Esophagus mucosa (tissue), 1 donor: ENCODE results near the gene BMP3. TPM values are rescaled to one million over a fixed set of nuclear protein-coding genes. Genes with fewer than 3 reads are reported as not detected.

ENCODE experiments used
- ATAC-seq: fragments of 200-7000 bp; cut with Tn5 transposase; one replicate; pipeline ENCODE4 v1.9.1; 2020
- total RNA-seq: library from RNA; stranded (reverse); gene quantifications from one replicate; pipeline ENCODE4 v1.2.4, GENCODE V29; 2023
- donor health status: DM: yes; HTN: yes; CAD: no.

Gene BMP3
- total RNA-seq, 1 donor from 2014 or later: 0.28 TPM

- no peak for ATAC-seq
Observed at GRCh38 chr4:81042578-81043365, 12.3 kb downstream of the BMP3 start.

- ATAC-seq: no peak
Observed at GRCh38 chr4:81049330-81049729, 18.8 kb downstream of the BMP3 start.

GRCh38 chr4:81049907-81050306 lies 19.4 kb downstream of the BMP3 start:
- no peak for ATAC-seq

- ATAC-seq: peak; percentile 33
Observed at GRCh38 chr4:81052119-81053068, 21.9 kb downstream of the BMP3 start.

GRCh38 chr4:81058621-81059020 lies 28.1 kb downstream of the BMP3 start:
- no peak for ATAC-seq

- no peak for ATAC-seq
Observed at GRCh38 chr4:81060587-81061343, 30.3 kb downstream of the BMP3 start.

- ATAC-seq: no peak
Observed at GRCh38 chr4:81061344-81061730, 30.8 kb downstream of the BMP3 start.

- ATAC-seq: no peak
Observed at GRCh38 chr4:81062001-81062400, 31.5 kb downstream of the BMP3 start.

- ATAC-seq: no peak
Observed at GRCh38 chr4:81065446-81065845, 34.9 kb downstream of the BMP3 start.

GRCh38 chr4:81069706-81070331 lies 39.3 kb downstream of the BMP3 start:
- peak; percentile 91 for ATAC-seq

- no peak for ATAC-seq
Observed at GRCh38 chr4:81071013-81071412, 40.5 kb downstream of the BMP3 start.

- ATAC-seq: no peak
Observed at GRCh38 chr4:81081156-81081555, 50.6 kb downstream of the BMP3 start.

GRCh38 chr4:81084029-81084428 lies 53.5 kb downstream of the BMP3 start:
- peak; percentile 77 for ATAC-seq

GRCh38 chr4:81084634-81085033 lies 54.1 kb downstream of the BMP3 start:
- no peak for ATAC-seq

- no peak for ATAC-seq
Observed at GRCh38 chr4:81085291-81085690, 54.8 kb downstream of the BMP3 start.

- no peak for ATAC-seq
Observed at GRCh38 chr4:81085979-81086378, 55.5 kb downstream of the BMP3 start.

- no peak for ATAC-seq
Observed at GRCh38 chr4:81093720-81094401, 63.4 kb downstream of the BMP3 start.

- ATAC-seq: no peak
Observed at GRCh38 chr4:81095389-81095788, 64.9 kb downstream of the BMP3 start.

- ATAC-seq: no peak
Observed at GRCh38 chr4:81096566-81096965, 66.1 kb downstream of the BMP3 start.

- no peak for ATAC-seq
Observed at GRCh38 chr4:81102107-81102506, 71.6 kb downstream of the BMP3 start.

GRCh38 chr4:81106150-81106549 lies 75.6 kb downstream of the BMP3 start:
- no peak for ATAC-seq
